Effector memory CD4-positive, alpha-beta T cell (primary cell): Measurements from ENCODE around the gene RPS6KA1.

Experiments used
- DNase-seq, 3 donors: peaks; one replicate each; pipeline ENCODE4 v3.0.0-alpha.2; 2020
- H3K27ac ChIP-seq: 2 replicates; pipeline ENCODE4 v1.7.0; 2013; ENCODE audit warnings: mild to moderate bottlenecking, low read length, moderate library complexity; ENCODE audit not compliant: insufficient read depth, poor library complexity, severe bottlenecking
- H3K27me3 ChIP-seq: replicated peaks from 2 replicates; pipeline ENCODE4 v1.7.0; 2013; ENCODE audit warnings: mild to moderate bottlenecking, low read length; ENCODE audit not compliant: insufficient read depth, control insufficient read depth, poor library complexity, severe bottlenecking
- H3K36me3 ChIP-seq: 2 replicates; pipeline ENCODE4 v1.7.0; 2013; ENCODE audit warnings: mild to moderate bottlenecking, low read length, moderate library complexity; ENCODE audit not compliant: control insufficient read depth, insufficient read depth
- H3K4me1 ChIP-seq: 2 replicates; pipeline ENCODE4 v1.7.0; 2013; ENCODE audit warnings: low read length, mild to moderate bottlenecking; ENCODE audit not compliant: control insufficient read depth, insufficient read depth, poor library complexity, severe bottlenecking
- H3K4me3 ChIP-seq: 2 replicates; pipeline ENCODE4 v1.7.0; 2013; ENCODE audit warnings: low read length, low read depth, mild to moderate bottlenecking; ENCODE audit not compliant: insufficient read depth, poor library complexity, severe bottlenecking
- H3K9me3 ChIP-seq: 2 replicates; pipeline ENCODE4 v1.7.0; 2013; ENCODE audit warnings: mild to moderate bottlenecking, low read length, moderate library complexity; ENCODE audit not compliant: control insufficient read depth

Gene RPS6KA1

DNA sequence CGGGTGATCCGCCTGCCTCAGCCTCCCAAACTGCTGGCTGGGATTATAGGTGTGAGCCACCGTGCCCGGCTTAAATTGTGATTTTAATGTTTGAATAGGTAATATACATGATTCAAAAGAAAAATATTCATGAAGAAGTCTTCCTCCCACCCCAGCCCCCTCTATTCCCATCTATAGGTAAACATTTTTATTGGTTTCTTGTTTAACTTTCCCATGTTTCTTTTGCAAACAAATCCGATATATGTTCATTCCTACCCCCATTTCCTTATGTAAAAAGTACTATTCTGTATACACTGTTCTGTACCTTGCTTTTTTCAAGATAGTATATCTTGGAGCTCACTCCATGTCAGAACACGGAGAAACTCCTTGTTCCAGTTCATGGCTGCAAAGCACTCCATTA, 23.2 kb downstream of the RPS6KA1 start:
- H3K36me3 ChIP-seq = peaks cover 82% of the 10 kb centered on the region
- no peak overlapping the region for H3K4me3 ChIP-seq
- no peak overlapping the region for H3K27ac ChIP-seq
- no peak for DNase-seq
- no peaks in the 10 kb centered on the region for H3K9me3 ChIP-seq
- H3K27me3 ChIP-seq = no peaks in the 10 kb centered on the region
- H3K4me1 ChIP-seq = peaks cover 3% of the 10 kb centered on the region

DNA sequence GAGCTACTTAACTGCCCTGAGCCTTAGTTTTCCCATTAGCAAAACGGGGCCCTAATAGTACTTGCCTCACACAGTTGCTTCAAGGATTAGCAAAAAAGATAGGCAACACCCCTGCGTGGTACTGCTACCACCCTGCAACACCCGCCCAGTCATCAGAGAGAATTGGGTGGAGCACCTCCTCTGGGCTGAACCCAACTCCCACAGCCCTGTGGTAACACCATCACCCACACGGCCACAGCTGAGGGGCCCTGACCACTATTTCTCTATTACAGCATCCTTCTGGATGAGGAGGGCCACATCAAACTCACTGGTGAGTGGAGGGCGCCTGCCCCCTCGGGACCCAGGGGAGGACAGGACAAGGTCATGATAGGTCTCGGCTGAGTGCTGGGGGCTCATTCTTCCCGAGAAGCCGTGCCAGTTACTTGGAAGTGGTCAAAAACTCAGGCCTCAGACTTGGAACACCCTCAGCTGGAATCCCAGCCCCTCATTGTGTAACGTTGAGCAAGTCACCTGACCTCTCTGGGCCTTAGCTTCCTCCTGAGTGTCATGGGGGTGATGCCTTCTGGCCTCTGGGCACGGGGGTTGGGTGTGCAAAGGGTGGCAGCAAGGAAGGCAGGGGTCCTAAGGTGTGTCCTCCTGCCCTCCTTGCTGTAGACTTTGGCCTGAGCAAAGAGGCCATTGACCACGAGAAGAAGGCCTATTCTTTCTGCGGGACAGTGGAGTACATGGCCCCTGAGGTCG, 24.6 kb downstream of the RPS6KA1 start:
- DNase-seq = no peak
- Histone ChIP-seq H3K36me3 (peaks cover 80% of the 10 kb centered on the region), H3K4me3 (no peak overlapping the region), H3K27me3 (no peaks in the 10 kb centered on the region), H3K27ac (no peak overlapping the region), H3K9me3 (no peaks in the 10 kb centered on the region), H3K4me1 (no peaks in the 10 kb centered on the region)

DNA sequence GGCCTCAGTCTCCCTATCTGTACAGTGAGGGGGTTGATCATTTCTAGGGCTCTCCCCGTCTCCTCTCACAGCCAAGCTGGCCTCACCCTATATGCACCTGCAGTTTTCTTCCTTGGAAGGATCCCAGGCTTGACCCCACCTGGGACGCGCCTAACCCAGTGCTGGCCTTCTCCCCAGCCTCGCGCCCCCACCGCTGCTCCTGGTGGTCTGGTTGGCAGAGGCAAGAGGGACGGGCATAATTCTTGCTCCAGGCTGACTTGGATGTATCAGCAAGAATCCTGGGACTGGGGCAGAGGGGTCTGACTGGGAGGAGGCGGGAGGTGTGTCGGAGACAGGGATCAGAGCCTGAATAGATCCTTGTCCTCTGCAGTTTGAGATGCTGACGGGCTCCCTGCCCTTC, 25.2 kb downstream of the RPS6KA1 start:
- Histone ChIP-seq H3K4me3 (no peak overlapping the region), H3K9me3 (no peaks in the 10 kb centered on the region), H3K27me3 (no peaks in the 10 kb centered on the region), H3K36me3 (peaks cover 83% of the 10 kb centered on the region), H3K4me1 (no peaks in the 10 kb centered on the region), H3K27ac (no peak overlapping the region)
- DNase-seq = no peak

DNA sequence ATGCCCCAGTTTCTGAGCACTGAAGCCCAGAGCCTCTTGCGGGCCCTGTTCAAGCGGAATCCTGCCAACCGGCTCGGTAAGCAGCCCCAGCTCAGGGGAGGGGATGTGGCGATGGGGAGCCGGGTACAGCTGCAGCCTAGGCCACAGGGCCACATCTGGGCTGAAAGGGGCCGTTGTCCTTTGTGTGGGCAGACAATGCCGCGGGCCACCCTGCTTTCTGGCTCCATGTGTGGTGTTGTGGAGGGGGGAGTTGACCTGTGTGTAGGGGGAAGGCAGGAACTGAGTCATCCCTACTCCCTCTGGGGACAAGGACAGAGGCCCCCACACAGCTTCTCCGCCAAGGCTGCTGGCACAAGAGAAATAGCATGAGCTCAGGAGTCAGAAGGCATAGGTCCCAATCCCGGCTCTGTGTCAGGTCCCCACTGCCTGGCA, 26.0 kb downstream of the RPS6KA1 start:
- no peak for DNase-seq
- peaks cover 88% of the 10 kb centered on the region for H3K36me3 ChIP-seq

DNA sequence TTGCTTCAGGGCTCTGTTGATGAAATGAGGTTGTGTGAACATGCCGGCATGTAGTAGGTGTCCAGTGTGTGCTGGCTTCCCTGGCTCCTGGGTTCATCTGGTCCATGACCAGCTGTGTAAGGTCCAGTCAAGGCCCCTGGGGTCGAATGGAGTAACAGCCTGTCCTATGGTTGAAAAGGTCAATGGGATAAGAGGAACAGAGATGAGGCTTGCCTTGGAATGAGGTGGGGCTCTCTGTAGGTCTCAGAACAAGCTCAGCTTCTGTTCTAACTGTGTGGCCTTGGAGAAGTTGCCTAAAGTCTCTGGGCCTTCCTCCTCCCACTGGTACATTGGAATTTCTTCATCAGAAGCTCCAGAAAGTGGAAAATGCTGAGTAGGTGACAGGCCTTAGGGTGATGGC, 26.6 kb downstream of the RPS6KA1 start:
- H3K36me3 ChIP-seq = peaks cover 90% of the 10 kb centered on the region
- no peak overlapping the region for H3K27ac ChIP-seq
- no peaks in the 10 kb centered on the region for H3K4me1 ChIP-seq
- no peaks in the 10 kb centered on the region for H3K9me3 ChIP-seq
- H3K4me3 ChIP-seq = no peak overlapping the region
- no peaks in the 10 kb centered on the region for H3K27me3 ChIP-seq
- no peak for DNase-seq

More for the DNA sequence above, 26.0 kb downstream of the RPS6KA1 start:
- no peak overlapping the region for H3K27ac ChIP-seq
- no peaks in the 10 kb centered on the region for H3K4me1 ChIP-seq
- no peaks in the 10 kb centered on the region for H3K27me3 ChIP-seq
- no peak overlapping the region for H3K4me3 ChIP-seq
- H3K9me3 ChIP-seq = no peaks in the 10 kb centered on the region

DNA sequence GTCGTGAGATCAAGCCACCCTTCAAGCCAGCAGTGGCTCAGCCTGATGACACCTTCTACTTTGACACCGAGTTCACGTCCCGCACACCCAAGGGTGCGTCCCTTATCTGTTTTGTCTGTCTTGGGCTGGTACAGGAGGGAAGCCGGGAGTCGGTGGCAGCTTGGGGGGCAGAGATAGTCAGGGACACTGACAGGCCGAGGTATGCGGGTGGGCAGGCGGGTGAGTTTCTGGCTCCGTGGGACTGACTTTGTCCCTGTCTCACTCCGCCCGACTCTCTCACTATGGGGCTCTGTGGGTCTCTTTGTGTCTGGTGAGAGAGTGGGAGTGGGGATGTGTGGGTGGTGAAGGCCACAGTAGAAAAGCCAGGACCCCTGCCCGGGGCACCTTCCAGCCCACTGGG, 27.4 kb downstream of the RPS6KA1 start:
- H3K36me3 ChIP-seq = peaks cover 90% of the 10 kb centered on the region
- H3K9me3 ChIP-seq = no peaks in the 10 kb centered on the region
- no peak overlapping the region for H3K27ac ChIP-seq
- no peaks in the 10 kb centered on the region for H3K4me1 ChIP-seq
- DNase-seq = no peak
- H3K27me3 ChIP-seq = no peaks in the 10 kb centered on the region
- no peak overlapping the region for H3K4me3 ChIP-seq

DNA sequence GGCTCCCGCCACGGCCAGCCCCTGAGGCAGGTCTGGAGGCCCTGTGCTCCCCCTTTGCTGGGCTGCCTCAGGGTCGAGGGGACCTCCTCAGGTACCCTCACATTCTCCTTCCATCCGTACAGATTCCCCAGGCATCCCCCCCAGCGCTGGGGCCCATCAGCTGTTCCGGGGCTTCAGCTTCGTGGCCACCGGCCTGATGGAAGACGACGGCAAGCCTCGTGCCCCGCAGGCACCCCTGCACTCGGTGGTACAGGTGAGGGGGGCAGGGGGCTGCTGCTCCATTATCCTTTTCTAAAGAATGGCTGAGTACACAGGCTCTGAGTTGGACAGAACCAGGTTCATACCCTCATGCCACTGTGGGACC, 29.1 kb downstream of the RPS6KA1 start:
- H3K27ac ChIP-seq = no peak overlapping the region
- DNase-seq = no peak
- H3K9me3 ChIP-seq = no peaks in the 10 kb centered on the region
- no peaks in the 10 kb centered on the region for H3K27me3 ChIP-seq
- no peaks in the 10 kb centered on the region for H3K4me1 ChIP-seq
- H3K4me3 ChIP-seq = no peak overlapping the region
- peaks cover 90% of the 10 kb centered on the region for H3K36me3 ChIP-seq

DNA sequence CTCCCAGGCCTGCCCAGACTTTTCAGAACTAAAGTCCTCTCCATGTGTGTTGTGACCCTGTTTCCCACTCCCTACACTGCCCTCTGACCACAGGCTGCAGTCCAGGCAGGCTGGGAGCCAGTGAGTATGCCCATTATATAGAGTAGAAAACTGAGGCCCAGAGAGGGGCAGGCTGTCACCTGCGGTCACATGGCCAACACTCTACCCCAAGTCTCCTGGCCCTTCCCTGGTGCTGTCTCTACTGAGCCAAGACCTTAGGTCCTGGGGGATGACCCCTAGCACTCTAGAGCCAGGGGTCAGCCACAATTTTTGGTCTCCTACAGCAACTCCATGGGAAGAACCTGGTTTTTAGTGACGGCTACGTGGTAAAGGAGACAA, 30.8 kb downstream of the RPS6KA1 start:
- no peaks in the 10 kb centered on the region for H3K9me3 ChIP-seq
- H3K4me3 ChIP-seq = no peak overlapping the region
- H3K4me1 ChIP-seq = no peaks in the 10 kb centered on the region
- no peak overlapping the region for H3K27ac ChIP-seq
- no peak for DNase-seq
- H3K27me3 ChIP-seq = no peaks in the 10 kb centered on the region
- peaks cover 82% of the 10 kb centered on the region for H3K36me3 ChIP-seq

DNA sequence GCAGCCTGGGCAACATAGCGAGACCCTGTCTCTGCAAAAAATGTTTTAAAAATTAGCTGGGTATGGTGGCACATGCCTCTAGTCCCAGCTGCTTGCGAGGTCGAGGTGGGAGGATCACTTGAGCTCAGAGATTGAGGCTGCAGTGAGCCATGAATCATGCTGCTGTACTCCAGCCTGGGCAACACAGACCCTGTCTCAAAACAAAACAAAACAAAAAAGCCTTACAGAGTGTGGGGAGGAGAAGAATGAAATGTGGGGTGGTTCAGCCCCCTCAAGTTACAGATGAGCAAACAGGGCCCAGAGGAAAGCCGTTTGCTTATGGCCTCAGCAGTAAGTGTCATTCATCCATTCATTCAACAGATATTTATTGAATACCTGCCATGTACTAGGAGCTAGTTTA, 40.7 kb downstream of the RPS6KA1 start:
- Histone ChIP-seq H3K4me1 (no peaks in the 10 kb centered on the region), H3K27ac (no peak overlapping the region), H3K4me3 (no peak overlapping the region), H3K9me3 (no peaks in the 10 kb centered on the region), H3K36me3 (peaks cover 76% of the 10 kb centered on the region), H3K27me3 (no peaks in the 10 kb centered on the region)
- no peak for DNase-seq

DNA sequence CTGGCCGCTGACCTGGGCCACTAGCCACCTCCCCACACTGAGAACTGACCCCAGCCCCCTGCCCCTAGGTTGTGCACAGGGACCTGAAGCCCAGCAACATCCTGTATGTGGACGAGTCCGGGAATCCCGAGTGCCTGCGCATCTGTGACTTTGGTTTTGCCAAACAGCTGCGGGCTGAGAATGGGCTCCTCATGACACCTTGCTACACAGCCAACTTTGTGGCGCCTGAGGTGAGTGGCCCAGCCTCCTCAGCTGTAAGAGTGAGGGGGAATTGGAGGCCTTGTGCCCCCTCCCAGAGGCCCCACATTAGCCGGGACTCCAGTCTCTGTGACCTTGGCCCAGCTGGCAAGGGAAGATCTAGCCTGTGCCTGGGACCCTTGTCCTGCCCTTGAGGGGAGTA, 41.8 kb downstream of the RPS6KA1 start:
- Histone ChIP-seq H3K9me3 (no peaks in the 10 kb centered on the region), H3K27me3 (no peaks in the 10 kb centered on the region), H3K4me1 (no peaks in the 10 kb centered on the region), H3K27ac (no peak overlapping the region), H3K4me3 (no peak overlapping the region), H3K36me3 (peaks cover 75% of the 10 kb centered on the region)
- no peak for DNase-seq
